ENCODE measurements around the gene PDZD4. TPM values are rescaled to one million over a fixed set of nuclear protein-coding genes. Genes with fewer than 3 reads are reported as not detected.

PDZD4 gene
- total and polyA plus RNA-seq, 2 donors from 2014 or later, result 4.7 to 7.0 TPM

DNA sequence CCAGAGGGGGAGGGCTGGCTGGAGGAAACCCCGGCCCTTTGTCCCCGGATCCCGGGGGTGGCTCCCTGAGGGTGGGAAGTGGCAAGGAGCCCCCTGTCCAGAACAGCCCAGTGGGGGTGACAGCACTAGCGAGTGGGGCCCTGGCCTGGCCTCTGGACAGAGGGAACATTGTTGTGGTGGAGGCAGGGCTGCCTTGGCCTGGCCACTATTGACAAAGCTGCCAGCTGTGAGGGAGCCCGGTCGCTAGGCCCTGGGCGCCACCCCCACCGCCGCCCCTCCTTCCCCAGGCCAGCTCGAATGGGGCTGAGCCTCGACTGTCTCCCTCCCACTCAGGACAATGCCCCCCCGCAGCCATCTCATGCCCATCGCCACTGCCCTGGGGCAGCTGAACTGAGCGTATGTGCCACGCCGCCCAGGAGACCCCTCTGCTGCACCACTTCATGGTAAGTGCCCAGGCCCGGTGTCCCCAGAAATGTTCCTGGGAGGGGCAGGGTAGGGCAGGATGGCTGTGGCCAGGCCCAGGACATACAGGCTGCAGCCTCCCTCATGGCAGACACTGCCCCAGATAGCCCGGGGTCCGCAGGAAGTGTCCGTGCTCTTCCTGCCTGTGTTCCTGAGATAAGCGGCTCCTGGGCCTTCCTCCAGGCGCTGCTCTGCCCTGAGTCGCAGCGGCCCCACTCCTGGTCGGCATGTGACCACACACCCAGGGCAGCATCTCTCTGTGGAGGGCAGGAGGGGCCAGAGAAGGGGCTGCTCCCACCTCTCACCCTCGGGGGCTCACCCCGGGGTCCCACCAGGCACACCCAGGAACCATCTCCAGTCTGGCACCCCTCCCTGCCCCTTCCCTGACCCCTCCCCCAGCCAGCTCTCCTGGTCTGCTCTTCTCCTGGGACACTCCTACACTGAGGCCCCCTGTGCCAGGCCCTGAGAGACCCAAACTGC, 64.9 kb downstream of the PDZD4 start:
- TF ChIP-seq, protein P1, sequence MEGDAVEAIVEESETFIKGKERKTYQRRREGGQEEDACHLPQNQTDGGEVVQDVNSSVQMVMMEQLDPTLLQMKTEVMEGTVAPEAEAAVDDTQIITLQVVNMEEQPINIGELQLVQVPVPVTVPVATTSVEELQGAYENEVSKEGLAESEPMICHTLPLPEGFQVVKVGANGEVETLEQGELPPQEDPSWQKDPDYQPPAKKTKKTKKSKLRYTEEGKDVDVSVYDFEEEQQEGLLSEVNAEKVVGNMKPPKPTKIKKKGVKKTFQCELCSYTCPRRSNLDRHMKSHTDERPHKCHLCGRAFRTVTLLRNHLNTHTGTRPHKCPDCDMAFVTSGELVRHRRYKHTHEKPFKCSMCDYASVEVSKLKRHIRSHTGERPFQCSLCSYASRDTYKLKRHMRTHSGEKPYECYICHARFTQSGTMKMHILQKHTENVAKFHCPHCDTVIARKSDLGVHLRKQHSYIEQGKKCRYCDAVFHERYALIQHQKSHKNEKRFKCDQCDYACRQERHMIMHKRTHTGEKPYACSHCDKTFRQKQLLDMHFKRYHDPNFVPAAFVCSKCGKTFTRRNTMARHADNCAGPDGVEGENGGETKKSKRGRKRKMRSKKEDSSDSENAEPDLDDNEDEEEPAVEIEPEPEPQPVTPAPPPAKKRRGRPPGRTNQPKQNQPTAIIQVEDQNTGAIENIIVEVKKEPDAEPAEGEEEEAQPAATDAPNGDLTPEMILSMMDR (IDR thresholded peaks at IDR 0.05; ENCODE audit: borderline replicate concordance, extremely low read depth, insufficient read depth), result no peak
- no peaks in the 10 kb centered on the region for H3K27me3 ChIP-seq (ENCODE audit: control insufficient read depth, insufficient read depth, low read length)
- H3K9ac ChIP-seq (ENCODE audit: low read length in 3 of 3), result no peak overlapping the region
- DNase-seq (peak in 2 of 5 donors; percentile 48 to 74), FAIRE-seq (no peak)
- H3K9me3 ChIP-seq (ENCODE audit: control insufficient read depth in 2 of 3, insufficient read depth in 1 of 3, low read length in 3 of 3), result no peaks in the 10 kb centered on the region
- H3K4me1 ChIP-seq (ENCODE audit: control insufficient read depth in 2 of 3, insufficient read depth in 2 of 3, low read depth in 1 of 3, low read length in 3 of 3), result no peaks in the 10 kb centered on the region
- intact Hi-C loops (cut with DNase I), result loop anchor here (10.0 kb wide), 1 partner anchor 189 kb away; no protein-coding TSS in a partner anchor
- H3K4me3 ChIP-seq (ENCODE audit: low read length in 3 of 3), result no peak overlapping the region
- no peaks in the 10 kb centered on the region for H3K36me3 ChIP-seq (ENCODE audit: control insufficient read depth in 2 of 3, insufficient read depth in 3 of 3, low read length in 3 of 3)
- H3K27ac ChIP-seq (ENCODE audit: low read depth in 2 of 2, low read length in 2 of 2), result no peak overlapping the region

DNA sequence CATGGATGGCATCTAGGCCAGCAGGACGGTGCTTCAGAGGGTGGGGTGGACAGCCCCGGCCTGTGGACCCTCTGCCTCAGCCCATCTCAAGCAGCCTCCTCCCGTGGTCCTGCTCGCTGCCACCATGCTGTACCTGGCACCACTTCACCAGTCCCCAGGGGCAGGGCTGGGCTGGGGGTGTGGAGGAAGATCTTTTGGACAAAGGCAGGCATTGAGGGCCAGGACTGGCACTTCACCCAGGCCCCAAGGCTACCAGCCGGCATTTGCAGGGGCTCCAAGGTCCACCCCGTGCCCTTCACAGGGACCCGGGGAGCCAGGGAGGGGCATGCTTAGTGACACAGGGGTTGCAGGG, 65.6 kb downstream of the PDZD4 start:
- Histone ChIP-seq H3K27ac (ENCODE audit: low read depth in 2 of 2, low read length in 2 of 2) (no peak overlapping the region), H3K9me3 (ENCODE audit: control insufficient read depth in 2 of 3, insufficient read depth in 1 of 3, low read length in 3 of 3) (no peaks in the 10 kb centered on the region), H3K27me3 (ENCODE audit: control insufficient read depth, insufficient read depth, low read length) (no peaks in the 10 kb centered on the region), H3K36me3 (ENCODE audit: control insufficient read depth in 2 of 3, insufficient read depth in 3 of 3, low read length in 3 of 3) (no peaks in the 10 kb centered on the region), H3K4me1 (ENCODE audit: control insufficient read depth in 2 of 3, insufficient read depth in 2 of 3, low read depth in 1 of 3, low read length in 3 of 3) (no peaks in the 10 kb centered on the region), H3K4me3 (ENCODE audit: low read length in 3 of 3) (no peak overlapping the region), H3K9ac (ENCODE audit: low read length in 3 of 3) (no peak overlapping the region)
- TF ChIP-seq, protein P1 (IDR thresholded peaks at IDR 0.05; ENCODE audit: borderline replicate concordance, extremely low read depth, insufficient read depth), result no peak
- intact Hi-C loops (cut with DNase I), result loop anchor here (10.0 kb wide), 1 partner anchor 190 kb away; no protein-coding TSS in a partner anchor
- DNase-seq, result no peak
- FAIRE-seq, result no peak

DNA sequence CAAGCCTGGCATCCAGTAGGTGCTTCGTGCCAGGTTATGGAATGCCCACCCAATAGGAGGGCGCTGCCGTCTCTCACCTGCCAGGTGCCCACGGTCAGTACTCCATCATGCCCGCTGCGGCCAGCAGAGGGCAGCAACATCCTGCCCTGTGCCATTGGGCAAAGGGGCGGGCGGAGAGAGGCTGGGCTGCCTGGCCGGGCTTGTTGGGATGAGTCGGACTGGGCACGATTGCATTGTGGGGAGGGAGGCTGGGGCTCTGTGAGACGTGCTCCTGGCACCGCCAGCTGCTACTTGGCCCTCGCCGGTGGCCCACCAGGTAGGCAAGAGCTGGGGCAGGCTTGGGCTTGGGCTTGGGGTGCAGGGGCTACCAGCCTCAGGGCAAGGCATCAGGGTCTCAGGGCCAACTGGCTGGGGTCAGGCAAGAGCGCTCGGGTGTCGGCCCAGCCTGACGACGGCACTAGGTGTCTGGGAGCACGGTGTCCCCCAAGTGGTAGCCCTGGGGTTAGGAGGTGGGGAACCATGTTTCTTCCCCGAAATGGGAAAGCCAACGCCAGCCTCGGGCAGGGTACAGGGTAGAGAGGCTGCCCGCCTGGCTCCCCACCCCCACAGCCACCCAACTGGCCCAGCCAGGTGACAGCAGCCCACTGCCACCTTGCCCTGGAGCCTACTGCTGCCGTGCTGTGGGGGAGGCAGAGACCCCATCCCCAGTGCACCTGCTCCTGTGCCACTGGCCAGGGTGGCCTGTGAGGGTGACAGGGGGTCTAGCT, 66.2 kb downstream of the PDZD4 start, which contains the start of gene PLXNB3:
TSS of gene PLXNB3 (plus strand) at position 261 of the 767 bp plus-strand sequence. CDS start 1,287 bp downstream, outside the sequence.
- no peak within 1 kb of the TSS for H3K27ac ChIP-seq (ENCODE audit: low read depth in 2 of 2, low read length in 2 of 2)
- peak; percentile 66 to 90 (median 80) for DNase-seq

More for the DNA sequence above, 66.2 kb downstream of the PDZD4 start, which contains the start of gene PLXNB3:
- TF ChIP-seq, protein P1 (IDR thresholded peaks at IDR 0.05; ENCODE audit: borderline replicate concordance, extremely low read depth, insufficient read depth), result peak; percentile 76
- H3K27me3 ChIP-seq (ENCODE audit: control insufficient read depth, insufficient read depth, low read length), result no peaks in the 10 kb centered on the region
- no peaks in the 10 kb centered on the region for H3K36me3 ChIP-seq (ENCODE audit: control insufficient read depth in 2 of 3, insufficient read depth in 3 of 3, low read length in 3 of 3)
- H3K4me3 ChIP-seq (ENCODE audit: low read length in 3 of 3), result no peak within 1 kb of the TSS
- H3K9ac ChIP-seq (ENCODE audit: low read length in 3 of 3), result no peak within 1 kb of the TSS
- H3K9me3 ChIP-seq (ENCODE audit: control insufficient read depth in 2 of 3, insufficient read depth in 1 of 3, low read length in 3 of 3), result no peaks in the 10 kb centered on the region
- no peaks in the 10 kb centered on the region for H3K4me1 ChIP-seq (ENCODE audit: control insufficient read depth in 2 of 3, insufficient read depth in 2 of 3, low read depth in 1 of 3, low read length in 3 of 3)
- intact Hi-C loops (cut with DNase I), result loop anchor here (10.0 kb wide), 1 partner anchor 191 kb away; no protein-coding TSS in a partner anchor
- no peak for FAIRE-seq
